Epithelial cell of esophagus (primary cell): ENCODE measurements around the gene MMP25.

Source experiments
- DNase-seq: peaks from one replicate; pipeline ENCODE4 v3.0.0; 2010; ENCODE audit warnings: low read depth
- H3K4me3 ChIP-seq: 2 replicates; pipeline ENCODE4 v1.5.1; 2011; ENCODE audit warnings: mild to moderate bottlenecking, low read length, control low read depth
- TF ChIP-seq, protein P1 (sequence below): IDR thresholded peaks from 2 replicates; pipeline ENCODE4 v1.5.1; 2011; ENCODE audit warnings: low read depth, mild to moderate bottlenecking, low read length, control low read depth, inconsistent platforms; ENCODE audit not compliant: insufficient read depth; ENCODE audit errors: missing control alignments

Gene MMP25

DNA sequence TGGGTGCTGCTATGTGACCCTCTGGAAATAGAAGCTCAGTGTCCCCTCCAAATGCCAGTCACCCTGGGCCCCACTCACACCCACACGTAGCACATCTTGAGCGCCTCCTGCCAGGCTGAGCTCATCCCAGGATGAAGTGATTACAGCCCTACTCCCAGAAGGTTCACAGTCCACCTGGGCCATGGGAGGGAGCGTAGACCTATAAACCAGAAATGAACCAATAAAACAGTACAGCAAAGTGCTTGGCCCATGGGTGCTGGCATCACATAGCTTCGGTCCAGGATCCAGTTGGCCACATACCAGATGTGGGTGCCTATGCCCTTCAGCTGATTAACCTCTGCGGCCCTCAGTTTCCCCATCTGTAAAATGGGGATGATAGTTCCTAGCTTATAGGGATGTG, 7.5 kb upstream of the MMP25 start:
- DNase-seq = no peak
- TF ChIP-seq, protein P1, sequence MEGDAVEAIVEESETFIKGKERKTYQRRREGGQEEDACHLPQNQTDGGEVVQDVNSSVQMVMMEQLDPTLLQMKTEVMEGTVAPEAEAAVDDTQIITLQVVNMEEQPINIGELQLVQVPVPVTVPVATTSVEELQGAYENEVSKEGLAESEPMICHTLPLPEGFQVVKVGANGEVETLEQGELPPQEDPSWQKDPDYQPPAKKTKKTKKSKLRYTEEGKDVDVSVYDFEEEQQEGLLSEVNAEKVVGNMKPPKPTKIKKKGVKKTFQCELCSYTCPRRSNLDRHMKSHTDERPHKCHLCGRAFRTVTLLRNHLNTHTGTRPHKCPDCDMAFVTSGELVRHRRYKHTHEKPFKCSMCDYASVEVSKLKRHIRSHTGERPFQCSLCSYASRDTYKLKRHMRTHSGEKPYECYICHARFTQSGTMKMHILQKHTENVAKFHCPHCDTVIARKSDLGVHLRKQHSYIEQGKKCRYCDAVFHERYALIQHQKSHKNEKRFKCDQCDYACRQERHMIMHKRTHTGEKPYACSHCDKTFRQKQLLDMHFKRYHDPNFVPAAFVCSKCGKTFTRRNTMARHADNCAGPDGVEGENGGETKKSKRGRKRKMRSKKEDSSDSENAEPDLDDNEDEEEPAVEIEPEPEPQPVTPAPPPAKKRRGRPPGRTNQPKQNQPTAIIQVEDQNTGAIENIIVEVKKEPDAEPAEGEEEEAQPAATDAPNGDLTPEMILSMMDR = no peak
- no peak overlapping the region for H3K4me3 ChIP-seq

DNA sequence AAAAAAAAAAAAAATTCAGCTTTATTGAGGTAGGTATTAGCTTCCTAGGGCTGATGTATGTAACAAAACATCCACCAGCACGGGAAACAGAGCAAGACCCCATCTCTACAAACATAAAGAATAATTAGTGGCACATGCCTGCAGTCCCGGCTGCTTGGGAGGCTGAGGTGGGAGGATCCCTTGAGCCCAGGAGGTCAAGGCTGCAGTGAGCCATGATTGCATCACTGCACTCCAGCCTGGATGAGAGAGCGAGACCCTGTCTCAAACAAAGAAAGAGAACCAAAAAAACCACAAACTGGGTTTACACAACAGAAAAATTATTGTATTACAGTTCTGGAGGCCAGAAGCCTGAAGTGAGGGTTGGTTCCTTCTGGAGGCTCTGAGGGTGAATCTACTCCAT, 4.0 kb upstream of the MMP25 start:
- no peak for DNase-seq
- TF ChIP-seq, protein P1 = no peak
- no peak overlapping the region for H3K4me3 ChIP-seq

DNA sequence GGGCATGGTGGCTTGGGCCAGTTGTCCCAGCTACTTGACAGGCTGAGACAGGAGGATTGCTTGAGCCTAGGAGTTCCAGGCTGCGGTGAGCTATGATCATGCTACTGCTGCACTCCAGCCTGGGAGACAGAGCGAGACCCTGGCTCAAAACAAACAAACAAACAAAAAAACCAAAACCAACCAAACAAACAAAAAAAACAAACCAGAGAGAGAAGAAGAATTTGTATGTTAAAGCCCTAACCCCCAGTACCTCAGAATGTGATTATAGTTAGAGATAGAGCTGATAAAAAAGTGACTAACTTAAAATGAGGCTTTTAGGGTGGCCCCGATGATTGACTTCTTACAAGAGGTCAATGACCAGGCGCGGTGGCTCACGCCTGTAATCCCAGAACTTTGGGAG, 1.7 kb upstream of the MMP25 start:
- no peak for DNase-seq
- TF ChIP-seq, protein P1 = no peak
- H3K4me3 ChIP-seq = no peak overlapping the region

DNA sequence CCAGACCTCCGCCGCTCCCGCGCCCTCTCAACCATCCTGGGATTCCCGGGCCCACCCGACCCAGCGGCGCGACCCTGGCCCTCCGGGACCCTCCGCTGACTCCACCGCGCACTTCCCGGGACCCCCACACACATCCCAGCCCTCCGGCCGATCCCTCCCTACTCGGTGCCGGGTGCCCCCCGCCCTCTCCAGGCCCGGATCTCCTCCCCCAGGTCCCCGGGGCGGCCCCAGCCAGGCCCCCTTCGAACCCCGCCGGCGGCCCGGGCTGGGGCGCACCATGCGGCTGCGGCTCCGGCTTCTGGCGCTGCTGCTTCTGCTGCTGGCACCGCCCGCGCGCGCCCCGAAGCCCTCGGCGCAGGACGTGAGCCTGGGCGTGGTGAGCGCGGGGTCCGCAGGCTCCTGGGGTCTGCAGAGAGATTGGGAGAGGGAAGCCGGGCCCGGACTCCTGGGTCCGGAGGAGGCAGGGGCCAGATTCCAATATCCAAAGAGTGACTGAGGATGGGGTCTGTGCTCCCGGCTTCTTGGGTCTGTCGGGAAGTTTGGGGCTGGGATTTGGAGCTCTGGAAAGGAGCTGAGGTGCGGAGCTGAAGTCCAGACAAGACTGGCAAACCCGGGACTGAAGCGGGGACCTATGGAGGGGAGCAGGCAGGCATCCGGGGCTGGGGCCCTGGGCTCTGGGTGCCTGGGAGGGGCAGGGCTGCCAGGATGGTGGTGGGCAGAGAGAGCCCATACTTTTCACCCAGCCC, 453 bp downstream of the MMP25 start:
- H3K4me3 ChIP-seq = no peak overlapping the region
- DNase-seq = no peak
- TF ChIP-seq, protein P1 = no peak

DNA sequence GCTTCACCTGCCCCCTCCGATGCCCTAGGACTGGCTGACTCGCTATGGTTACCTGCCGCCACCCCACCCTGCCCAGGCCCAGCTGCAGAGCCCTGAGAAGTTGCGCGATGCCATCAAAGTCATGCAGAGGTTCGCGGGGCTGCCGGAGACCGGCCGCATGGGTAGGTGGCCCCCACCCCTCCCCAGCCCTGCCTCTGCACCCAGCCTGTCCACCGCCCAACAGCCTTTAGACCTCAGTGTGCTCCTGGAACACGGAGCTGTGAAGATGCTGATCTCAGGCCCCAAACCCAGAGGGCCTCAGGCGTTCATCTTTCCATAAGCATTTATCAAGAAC, 993 bp downstream of the MMP25 start:
- no peak overlapping the region for H3K4me3 ChIP-seq
- TF ChIP-seq, protein P1 = no peak
- no peak for DNase-seq

DNA sequence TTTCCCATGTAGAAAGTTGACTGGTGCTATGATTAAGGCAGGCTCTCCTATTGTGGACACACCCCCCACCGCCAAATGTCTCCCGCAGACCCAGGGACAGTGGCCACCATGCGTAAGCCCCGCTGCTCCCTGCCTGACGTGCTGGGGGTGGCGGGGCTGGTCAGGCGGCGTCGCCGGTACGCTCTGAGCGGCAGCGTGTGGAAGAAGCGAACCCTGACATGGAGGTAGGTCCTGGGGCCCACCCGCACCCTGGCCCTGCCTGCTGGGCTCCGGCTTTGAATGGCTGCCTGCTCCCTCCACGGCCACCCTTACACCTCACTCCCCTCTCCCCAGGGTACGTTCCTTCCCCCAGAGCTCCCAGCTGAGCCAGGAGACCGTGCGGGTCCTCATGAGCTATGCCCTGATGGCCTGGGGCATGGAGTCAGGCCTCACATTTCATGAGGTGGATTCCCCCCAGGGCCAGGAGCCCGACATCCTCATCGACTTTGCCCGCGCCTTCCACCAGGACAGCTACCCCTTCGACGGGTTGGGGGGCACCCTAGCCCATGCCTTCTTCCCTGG, 3.6 kb downstream of the MMP25 start:
- no peak overlapping the region for H3K4me3 ChIP-seq
- TF ChIP-seq, protein P1 = no peak
- no peak for DNase-seq

DNA sequence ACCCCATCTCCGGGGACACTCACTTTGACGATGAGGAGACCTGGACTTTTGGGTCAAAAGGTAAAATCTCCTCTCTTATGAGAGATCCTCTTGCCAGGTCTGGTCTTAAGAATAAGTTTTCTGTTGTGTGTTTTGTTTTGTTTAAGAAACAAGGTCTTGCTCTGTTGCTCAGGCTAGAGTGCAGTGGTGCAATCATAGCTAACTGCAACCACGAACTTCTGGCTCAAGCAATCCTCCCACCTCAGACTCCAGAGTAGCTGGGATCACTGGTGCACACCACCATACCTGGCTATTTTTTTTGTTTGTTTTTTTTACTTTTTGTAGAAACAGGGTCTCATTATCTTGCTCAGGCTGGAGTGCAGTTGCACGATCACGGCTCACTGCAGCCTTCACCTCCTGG, 4.1 kb downstream of the MMP25 start:
- no peak overlapping the region for H3K4me3 ChIP-seq
- TF ChIP-seq, protein P1 = no peak
- no peak for DNase-seq
